ENCODE data around the gene LAG3. TPM values are rescaled to one million over a fixed set of nuclear protein-coding genes. Genes with fewer than 3 reads are reported as not detected.

LAG3 gene
- total RNA-seq, 1 experiment from 2014 or later = not detected

DNA sequence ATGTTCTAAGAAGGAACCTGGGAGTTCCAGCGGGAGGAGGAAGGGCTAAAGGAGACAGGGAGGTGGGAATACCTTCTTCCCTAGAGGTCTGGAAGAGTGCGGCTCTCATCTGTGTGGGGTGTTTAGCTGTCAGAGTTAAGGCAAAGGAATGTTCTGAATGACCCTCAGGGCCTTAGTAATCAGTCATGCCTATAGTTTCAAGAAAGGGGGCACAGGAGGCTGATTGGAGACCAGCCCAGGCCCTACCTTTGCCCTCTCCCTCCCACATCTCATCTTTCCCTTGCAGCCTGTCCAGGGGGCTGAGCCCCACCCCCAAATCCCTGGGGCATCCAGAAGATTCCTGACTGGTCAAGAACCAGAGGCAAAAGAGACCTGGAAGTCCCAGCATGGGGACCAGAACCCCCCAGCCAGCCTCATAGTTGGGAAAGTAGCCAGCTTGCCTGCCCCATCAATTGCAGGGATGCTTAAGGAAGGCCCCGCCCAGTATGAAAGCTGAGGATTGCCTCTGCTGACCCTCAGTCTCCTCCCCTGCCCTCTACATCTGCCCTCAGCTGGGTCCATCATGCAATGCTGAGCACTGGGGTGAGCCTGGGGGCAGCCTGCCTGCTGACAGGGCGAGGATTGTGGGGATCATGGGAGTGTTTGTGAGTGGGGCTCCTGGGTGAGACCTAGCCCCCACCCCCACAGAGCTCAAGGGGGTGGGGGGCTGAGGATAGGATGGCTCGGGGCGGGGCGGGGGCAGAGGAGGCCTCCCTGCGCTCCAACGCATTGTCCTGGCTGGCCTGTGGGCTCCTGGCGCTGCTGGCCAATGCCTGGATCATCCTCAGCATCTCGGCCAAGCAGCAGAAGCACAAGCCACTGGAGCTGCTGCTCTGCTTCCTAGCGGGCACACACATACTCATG lies 51.1 kb downstream of the LAG3 start:
- Histone ChIP-seq H3K36me3 (no peaks in the 10 kb centered on the region), H3K27me3 (peaks cover 26% of the 10 kb centered on the region), H3K9me3 (no peaks in the 10 kb centered on the region), H3K4me3 (no peak overlapping the region)
- DNase-seq = no peak

DNA sequence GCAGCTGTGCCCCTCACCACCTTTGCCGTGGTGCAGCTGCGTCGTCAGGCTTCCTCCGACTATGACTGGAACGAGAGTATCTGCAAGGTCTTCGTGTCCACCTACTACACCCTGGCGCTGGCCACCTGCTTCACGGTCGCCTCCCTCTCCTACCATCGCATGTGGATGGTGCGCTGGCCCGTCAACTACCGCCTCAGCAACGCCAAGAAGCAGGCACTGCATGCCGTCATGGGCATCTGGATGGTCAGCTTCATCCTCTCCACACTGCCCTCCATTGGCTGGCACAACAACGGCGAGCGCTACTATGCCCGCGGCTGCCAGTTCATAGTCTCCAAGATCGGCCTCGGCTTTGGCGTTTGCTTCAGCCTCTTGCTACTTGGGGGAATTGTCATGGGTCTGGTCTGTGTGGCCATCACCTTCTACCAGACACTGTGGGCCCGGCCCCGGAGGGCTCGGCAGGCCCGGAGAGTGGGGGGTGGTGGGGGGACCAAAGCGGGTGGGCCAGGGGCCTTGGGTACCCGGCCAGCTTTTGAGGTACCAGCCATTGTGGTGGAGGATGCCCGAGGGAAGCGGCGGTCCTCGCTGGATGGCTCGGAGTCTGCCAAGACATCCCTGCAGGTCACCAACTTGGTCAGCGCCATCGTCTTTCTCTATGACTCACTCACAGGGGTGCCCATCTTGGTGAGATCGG lies 51.9 kb downstream of the LAG3 start:
- H3K36me3 ChIP-seq = no peaks in the 10 kb centered on the region
- no peaks in the 10 kb centered on the region for H3K9me3 ChIP-seq
- no peak overlapping the region for H3K4me3 ChIP-seq
- peak; percentile 30 for DNase-seq
- peaks cover 26% of the 10 kb centered on the region for H3K27me3 ChIP-seq

DNA sequence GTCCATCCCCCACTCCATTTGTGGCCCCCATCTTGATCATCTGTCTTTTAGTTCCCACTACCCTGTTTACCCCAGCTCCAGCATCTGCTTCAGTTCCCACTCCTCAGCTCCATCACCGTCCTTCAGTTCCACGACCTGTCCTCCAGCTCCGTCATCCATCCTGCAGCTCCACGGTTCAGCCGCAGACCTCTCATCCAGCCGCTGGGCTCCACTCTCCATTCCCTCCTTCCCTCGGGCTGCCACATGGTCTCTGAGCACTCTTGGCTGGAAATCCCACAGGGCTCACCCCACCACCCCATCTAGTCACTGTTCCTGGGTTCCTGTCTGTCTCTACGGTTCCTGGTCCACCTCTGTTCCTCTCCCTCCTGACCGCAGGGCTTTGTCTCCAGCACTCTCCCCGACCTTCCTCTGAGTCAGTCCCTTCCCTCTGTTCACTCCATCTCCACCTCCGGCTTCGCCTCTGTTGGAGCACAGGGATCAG lies 52.6 kb downstream of the LAG3 start:
- H3K4me3 ChIP-seq = no peak overlapping the region

DNA sequence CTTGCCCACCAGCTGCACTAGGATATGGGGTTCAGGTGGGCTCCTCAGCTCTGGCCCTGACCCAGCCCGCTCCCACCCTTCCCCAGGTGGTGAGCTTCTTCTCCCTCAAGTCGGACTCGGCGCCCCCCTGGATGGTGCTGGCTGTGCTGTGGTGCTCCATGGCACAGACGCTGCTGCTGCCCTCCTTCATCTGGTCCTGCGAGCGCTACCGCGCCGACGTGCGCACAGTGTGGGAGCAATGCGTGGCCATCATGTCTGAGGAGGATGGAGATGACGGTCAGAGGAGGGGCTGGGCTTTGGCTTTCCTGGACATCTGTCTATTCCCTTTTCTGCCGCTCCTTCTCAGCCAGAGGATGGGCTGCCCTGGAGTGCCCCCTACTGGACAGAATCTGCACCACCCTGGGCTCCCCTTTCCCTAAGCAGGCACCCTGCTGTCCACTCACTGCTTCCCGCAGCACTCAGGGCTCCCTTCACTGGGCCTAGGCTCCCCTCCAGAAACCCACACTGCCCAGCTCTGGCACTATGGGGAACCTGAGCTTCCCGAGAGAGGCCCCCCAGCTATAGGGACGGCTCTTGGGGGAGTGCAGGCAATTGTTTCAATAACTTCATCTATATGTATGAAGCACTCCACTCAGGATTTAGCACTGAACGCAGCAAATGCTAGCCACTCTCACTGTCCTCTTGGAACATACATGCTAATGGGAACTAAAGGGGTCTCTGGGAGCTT lies 53.2 kb downstream of the LAG3 start:
- Histone ChIP-seq H3K36me3 (no peaks in the 10 kb centered on the region), H3K27me3 (peaks cover 26% of the 10 kb centered on the region), H3K4me3 (no peak overlapping the region), H3K9me3 (no peaks in the 10 kb centered on the region)
- peak; percentile 75 for DNase-seq

More for the DNA sequence above, 52.6 kb downstream of the LAG3 start:
- Histone ChIP-seq H3K9me3 (no peaks in the 10 kb centered on the region), H3K27me3 (peaks cover 26% of the 10 kb centered on the region), H3K36me3 (no peaks in the 10 kb centered on the region)
- DNase-seq = peak; percentile 26

GRCh38 chr12:6826125-6826733 lies 53.9 kb downstream of the LAG3 start:
- peaks cover 2% of the 10 kb centered on the region; the same call in 1 of the 2 replicates for H3K36me3 ChIP-seq
- H3K27me3 ChIP-seq = peaks cover 26% of the 10 kb centered on the region
- H3K9me3 ChIP-seq = no peaks in the 10 kb centered on the region
- DNase-seq = no peak
- H3K4me3 ChIP-seq = no peak overlapping the region

DNA sequence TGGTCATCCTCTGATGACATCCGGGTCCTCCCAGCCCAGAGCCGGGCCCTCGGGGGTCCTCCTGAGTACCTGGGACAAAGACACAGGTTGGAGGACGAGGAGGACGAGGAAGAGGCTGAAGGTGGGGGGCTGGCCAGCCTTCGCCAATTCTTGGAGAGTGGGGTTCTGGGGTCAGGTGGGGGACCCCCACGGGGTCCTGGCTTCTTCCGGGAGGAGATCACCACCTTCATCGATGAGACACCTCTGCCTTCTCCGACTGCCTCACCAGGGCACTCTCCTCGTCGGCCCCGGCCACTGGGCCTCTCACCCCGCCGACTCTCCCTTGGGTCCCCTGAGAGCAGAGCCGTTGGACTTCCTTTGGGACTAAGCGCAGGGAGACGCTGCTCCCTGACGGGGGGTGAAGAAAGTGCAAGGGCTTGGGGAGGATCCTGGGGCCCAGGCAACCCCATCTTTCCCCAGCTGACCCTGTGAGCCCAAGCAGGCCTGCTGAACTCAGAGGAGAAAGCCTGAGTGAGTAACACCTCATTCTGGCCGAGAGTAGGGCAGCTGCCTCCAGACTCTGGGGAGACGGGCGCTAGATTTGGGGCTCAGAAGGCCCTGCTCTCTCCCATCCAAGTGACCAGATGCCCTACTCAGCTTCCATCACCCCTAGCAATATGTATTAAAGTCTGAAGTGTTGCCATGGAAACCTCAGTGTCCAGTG lies 54.6 kb downstream of the LAG3 start:
- DNase-seq = no peak
- peaks cover 25% of the 10 kb centered on the region for H3K27me3 ChIP-seq
- H3K4me3 ChIP-seq = no peak overlapping the region
- H3K9me3 ChIP-seq = no peaks in the 10 kb centered on the region
- peaks cover 5% of the 10 kb centered on the region; the same call in 1 of the 2 replicates for H3K36me3 ChIP-seq

DNA sequence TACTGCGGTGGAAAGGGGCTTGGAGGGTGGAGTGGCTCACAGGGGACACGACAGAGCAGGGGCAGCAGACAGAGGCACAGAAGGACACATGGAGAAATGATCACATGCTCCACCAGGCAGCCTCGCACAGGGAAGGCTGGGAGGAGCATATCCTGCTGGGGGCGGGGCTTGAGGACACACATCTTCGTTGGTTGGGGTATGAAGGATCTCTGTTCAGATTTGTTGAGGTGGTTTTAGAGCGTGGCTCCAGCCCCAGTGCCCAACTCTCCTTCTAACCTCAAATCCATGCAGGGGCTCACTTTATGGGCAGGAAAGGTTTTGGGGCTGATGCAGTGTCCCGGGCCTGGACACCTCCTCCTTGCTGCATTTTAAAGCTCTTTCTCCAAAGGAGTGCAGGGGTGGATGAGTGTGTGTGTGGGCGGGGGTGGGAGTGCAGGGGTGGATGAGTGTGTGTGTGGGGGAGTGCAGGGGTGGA lies 55.2 kb downstream of the LAG3 start:
- H3K4me3 ChIP-seq = 0 out of 2 replicates have a peak overlapping the region, but pooled peaks have one; percentile 15
- peak; percentile 80 for DNase-seq
- H3K27me3 ChIP-seq = peaks cover 19% of the 10 kb centered on the region
- no peaks in the 10 kb centered on the region for H3K9me3 ChIP-seq
- H3K36me3 ChIP-seq = peaks cover 5% of the 10 kb centered on the region; the same call in 1 of the 2 replicates

Other genes with a start within 250 kb of the LAG3 start
- gene GAPDH, start 238.0 kb upstream of the LAG3 start, total RNA-seq (2014; rRNA removed; shearing (Covaris generic); ENCODE audit: low replicate concordance) = 4,502 and 8,561 TPM in 2 replicates
- 6.1 and 13.2 TPM in 2 replicates for gene IFFO1, start 216.5 kb upstream of the LAG3 start, total RNA-seq (2014; rRNA removed; shearing (Covaris generic); ENCODE audit: low replicate concordance)
- 64.5 and 90.4 TPM in 2 replicates for gene NOP2, start 204.2 kb upstream of the LAG3 start, total RNA-seq (2014; rRNA removed; shearing (Covaris generic); ENCODE audit: low replicate concordance)
- 155 and 166 TPM in 2 replicates for gene CHD4, start 165.1 kb upstream of the LAG3 start, total RNA-seq (2014; rRNA removed; shearing (Covaris generic); ENCODE audit: low replicate concordance)
- gene LPAR5, start 136.6 kb upstream of the LAG3 start, total RNA-seq (2014; rRNA removed; shearing (Covaris generic); ENCODE audit: low replicate concordance) = 0.03 TPM in 1 of 2 replicates, not detected in the other
- gene ACRBP, start 125.1 kb upstream of the LAG3 start, total RNA-seq (2014; rRNA removed; shearing (Covaris generic); ENCODE audit: low replicate concordance) = not detected in 2 replicates
- 30.1 and 33.1 TPM in 2 replicates for gene ING4, start 109.4 kb upstream of the LAG3 start, total RNA-seq (2014; rRNA removed; shearing (Covaris generic); ENCODE audit: low replicate concordance)
- gene ZNF384, start 83.1 kb upstream of the LAG3 start, total RNA-seq (2014; rRNA removed; shearing (Covaris generic); ENCODE audit: low replicate concordance) = 9.3 and 21.9 TPM in 2 replicates
- gene PIANP, start 71.7 kb upstream of the LAG3 start, total RNA-seq (2014; rRNA removed; shearing (Covaris generic); ENCODE audit: low replicate concordance) = not detected in 2 replicates
- 91.3 and 125 TPM in 2 replicates for gene COPS7A, start 48.5 kb upstream of the LAG3 start, total RNA-seq (2014; rRNA removed; shearing (Covaris generic); ENCODE audit: low replicate concordance)
- gene MLF2, start 19.4 kb upstream of the LAG3 start, total RNA-seq (2014; rRNA removed; shearing (Covaris generic); ENCODE audit: low replicate concordance) = 178 and 274 TPM in 2 replicates
- gene PTMS, start 6.2 kb upstream of the LAG3 start, total RNA-seq (2014; rRNA removed; shearing (Covaris generic); ENCODE audit: low replicate concordance) = 272 and 328 TPM in 2 replicates
- not detected in 2 replicates for gene CD4, start 17.0 kb downstream of the LAG3 start, total RNA-seq (2014; rRNA removed; shearing (Covaris generic); ENCODE audit: low replicate concordance)
- gene GPR162, start 49.3 kb downstream of the LAG3 start, total RNA-seq (2014; rRNA removed; shearing (Covaris generic); ENCODE audit: low replicate concordance) = not detected in 2 replicates
- 19.4 and 45.6 TPM in 2 replicates for gene P3H3, start 55.9 kb downstream of the LAG3 start, total RNA-seq (2014; rRNA removed; shearing (Covaris generic); ENCODE audit: low replicate concordance)
- gene GNB3, start 68.4 kb downstream of the LAG3 start, total RNA-seq (2014; rRNA removed; shearing (Covaris generic); ENCODE audit: low replicate concordance) = 0.43 TPM in 1 of 2 replicates, not detected in the other
- gene CDCA3, start 78.8 kb downstream of the LAG3 start, total RNA-seq (2014; rRNA removed; shearing (Covaris generic); ENCODE audit: low replicate concordance) = 29.8 and 110 TPM in 2 replicates
- 104 and 143 TPM in 2 replicates for gene USP5, start 79.6 kb downstream of the LAG3 start, total RNA-seq (2014; rRNA removed; shearing (Covaris generic); ENCODE audit: low replicate concordance)
- gene TPI1, start 95.0 kb downstream of the LAG3 start, total RNA-seq (2014; rRNA removed; shearing (Covaris generic); ENCODE audit: low replicate concordance) = 1,500 and 1,845 TPM in 2 replicates
- 11.4 and 19.9 TPM in 2 replicates for gene SPSB2, start 100.8 kb downstream of the LAG3 start, total RNA-seq (2014; rRNA removed; shearing (Covaris generic); ENCODE audit: low replicate concordance)
- 2.7 and 49.9 TPM in 2 replicates for gene LRRC23, start 132.3 kb downstream of the LAG3 start, total RNA-seq (2014; rRNA removed; shearing (Covaris generic); ENCODE audit: low replicate concordance)
- 5.6 and 11.9 TPM in 2 replicates for gene ENO2, start 142.1 kb downstream of the LAG3 start, total RNA-seq (2014; rRNA removed; shearing (Covaris generic); ENCODE audit: low replicate concordance)
- gene ATN1, start 155.4 kb downstream of the LAG3 start, total RNA-seq (2014; rRNA removed; shearing (Covaris generic); ENCODE audit: low replicate concordance) = 2.8 and 5.0 TPM in 2 replicates
- not detected in 2 replicates for gene RNU7-1, start 171.3 kb downstream of the LAG3 start, total RNA-seq (2014; rRNA removed; shearing (Covaris generic); ENCODE audit: low replicate concordance)
- gene C12orf57, start 171.5 kb downstream of the LAG3 start, total RNA-seq (2014; rRNA removed; shearing (Covaris generic); ENCODE audit: low replicate concordance) = 136 and 311 TPM in 2 replicates
- not detected in 2 replicates for gene PTPN6, start 178.8 kb downstream of the LAG3 start, total RNA-seq (2014; rRNA removed; shearing (Covaris generic); ENCODE audit: low replicate concordance)
- 349 and 524 TPM in 2 replicates for gene PHB2, start 198.1 kb downstream of the LAG3 start, total RNA-seq (2014; rRNA removed; shearing (Covaris generic); ENCODE audit: low replicate concordance)
- gene EMG1, start 198.4 kb downstream of the LAG3 start, total RNA-seq (2014; rRNA removed; shearing (Covaris generic); ENCODE audit: low replicate concordance) = 23.5 and 56.5 TPM in 2 replicates
- gene LPCAT3, start 246.0 kb downstream of the LAG3 start, total RNA-seq (2014; rRNA removed; shearing (Covaris generic); ENCODE audit: low replicate concordance) = 7.8 and 14.3 TPM in 2 replicates